Activated effector memory CD4-positive, alpha-beta T cell treated with Interleukin-2 at 50 U/mL for 16 hours (primary cell): ENCODE results near the gene CDC14B.

Experiments
- DNase-seq: peaks from one replicate; pipeline ENCODE4 v3.0.0-alpha.2; 2020

CDC14B gene

DNA sequence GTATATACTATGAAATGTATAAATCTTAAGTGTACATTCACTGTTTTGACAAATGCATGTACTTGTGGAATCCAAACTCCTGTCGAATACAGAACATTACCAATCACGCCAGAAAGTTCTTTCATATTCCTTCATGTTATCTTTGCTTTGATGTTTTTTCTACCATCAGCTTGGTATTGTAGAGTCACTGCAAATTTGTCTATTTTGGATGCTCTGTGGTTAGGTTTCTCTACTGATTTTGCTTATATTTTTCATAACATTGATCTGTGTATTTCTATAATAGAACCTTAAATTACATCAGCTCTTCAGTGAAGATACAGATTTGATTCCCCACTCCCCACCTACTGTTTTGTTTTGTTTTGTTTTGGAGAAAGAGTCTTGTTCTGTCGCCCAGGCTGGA, 138.9 kb downstream of the CDC14B start:
- DNase-seq = no peak

DNA sequence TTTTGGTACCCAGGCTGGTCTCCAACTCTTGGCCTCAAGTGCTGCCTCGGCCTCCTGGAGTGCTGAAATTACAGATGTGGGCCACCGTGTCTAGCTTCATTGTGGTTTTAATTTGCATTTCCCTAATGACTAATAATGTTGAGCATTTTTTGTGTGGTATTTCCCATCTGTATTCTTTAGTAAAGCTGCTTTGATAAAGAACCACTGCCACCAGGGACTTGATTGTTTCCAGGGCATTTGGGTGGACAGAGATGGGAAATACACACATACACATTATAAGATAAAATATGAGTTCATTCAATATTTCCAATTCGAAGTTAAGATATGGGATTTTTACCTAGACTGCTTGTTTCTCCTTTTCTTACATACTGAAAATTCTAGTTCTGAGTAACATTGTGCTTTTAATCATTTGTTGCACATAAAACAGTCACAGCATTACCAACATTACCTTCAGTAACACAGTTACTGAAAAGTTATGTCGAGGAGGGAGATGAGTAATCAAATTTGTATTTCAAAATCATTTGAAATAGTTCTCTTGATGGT, 140.7 kb downstream of the CDC14B start:
- DNase-seq = no peak

DNA sequence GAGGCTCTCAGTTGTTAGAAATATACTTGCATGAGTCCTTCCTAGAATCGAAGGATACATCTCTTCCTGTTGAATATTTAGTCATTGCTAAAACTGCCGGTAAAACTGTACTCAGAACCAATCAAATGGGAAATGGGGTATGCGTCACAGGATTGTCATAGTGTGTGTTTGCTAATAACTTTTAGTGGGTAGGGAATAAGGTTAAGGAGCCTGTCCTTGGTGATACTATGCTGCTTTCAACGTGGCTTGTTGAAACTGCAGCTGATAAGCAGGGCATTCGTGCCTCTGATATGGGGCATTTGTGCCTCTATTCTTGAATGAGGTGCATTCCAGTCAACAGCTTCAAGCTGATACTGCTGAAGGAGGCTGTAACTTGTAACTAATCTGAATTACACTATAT, 143.1 kb downstream of the CDC14B start:
- no peak for DNase-seq

DNA sequence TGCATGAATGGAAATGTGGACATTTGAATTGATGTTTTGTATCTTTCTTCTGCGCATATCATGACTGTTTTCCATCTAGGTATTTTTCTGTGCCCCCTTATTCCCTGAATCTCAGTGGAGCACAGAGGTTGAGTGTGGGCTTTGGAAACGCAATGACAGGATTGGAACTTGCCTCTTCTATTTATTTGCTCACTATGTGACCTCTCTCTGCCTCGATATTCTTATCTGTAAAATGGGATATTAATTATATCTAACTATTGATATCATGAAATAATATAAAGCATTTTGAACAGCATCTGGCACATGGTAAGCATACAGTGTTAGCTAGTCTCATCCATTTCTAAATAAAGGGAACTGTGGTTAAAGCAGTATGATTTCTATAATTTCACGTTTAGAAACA, 143.6 kb downstream of the CDC14B start:
- no peak for DNase-seq

DNA sequence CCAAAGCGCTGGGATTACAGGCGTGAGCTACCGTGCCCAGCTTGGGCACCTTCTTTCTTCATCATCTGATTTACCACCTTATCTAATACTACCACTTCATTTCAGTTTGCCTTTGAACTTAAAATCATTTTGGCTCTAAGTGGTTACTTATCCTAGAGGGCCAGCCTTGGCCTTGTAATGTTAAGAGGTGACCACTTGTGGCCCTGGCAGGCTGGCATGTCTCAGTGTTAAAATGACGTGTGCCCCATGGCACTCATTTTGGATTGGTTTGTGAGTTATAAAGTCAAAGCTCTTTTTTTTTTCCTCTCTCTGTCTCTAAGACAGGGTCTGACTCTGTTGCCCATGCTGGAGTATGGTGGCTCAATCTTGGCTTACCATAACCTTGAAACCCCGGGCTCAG, 151.9 kb downstream of the CDC14B start:
- no peak for DNase-seq

DNA sequence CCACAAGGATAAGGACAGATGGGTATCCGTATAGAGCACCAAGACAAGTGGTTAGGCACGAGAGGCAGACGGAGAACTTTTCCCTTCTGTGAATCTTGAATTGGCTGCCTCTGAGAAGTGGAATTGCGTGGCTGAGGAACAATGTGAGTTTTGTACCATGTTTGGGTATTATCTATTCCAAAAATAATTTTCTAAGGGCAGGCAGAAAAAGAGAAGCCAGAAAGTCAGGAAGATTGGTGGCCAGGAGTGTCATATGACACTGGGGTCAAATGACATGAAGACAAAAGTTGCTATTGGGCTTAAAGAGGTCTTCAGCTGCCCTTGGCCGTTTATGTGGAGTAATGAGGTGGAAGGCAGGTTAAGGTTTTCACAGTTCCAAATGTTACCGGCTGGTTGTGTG, 155.2 kb downstream of the CDC14B start:
- no peak for DNase-seq

DNA sequence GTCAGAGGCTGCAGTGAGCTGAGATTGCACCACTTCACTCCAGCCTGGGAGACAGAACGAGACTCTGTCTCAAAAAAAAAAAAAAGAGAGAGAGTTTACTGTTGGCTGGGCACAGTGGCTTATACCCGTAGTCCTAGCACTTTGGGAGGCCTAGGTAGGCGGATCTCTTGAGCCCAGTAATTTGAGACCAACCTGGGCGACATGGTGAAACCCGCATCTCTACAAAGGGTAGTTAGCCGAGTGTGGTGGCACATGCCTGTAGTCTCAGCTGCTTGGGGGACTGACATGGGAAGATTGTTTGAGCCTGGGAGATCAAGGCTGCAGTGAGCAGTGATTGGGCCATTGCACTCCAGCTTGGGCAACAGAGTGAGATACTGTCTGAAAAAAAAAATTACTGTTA, 157.1 kb downstream of the CDC14B start:
- DNase-seq = no peak

DNA sequence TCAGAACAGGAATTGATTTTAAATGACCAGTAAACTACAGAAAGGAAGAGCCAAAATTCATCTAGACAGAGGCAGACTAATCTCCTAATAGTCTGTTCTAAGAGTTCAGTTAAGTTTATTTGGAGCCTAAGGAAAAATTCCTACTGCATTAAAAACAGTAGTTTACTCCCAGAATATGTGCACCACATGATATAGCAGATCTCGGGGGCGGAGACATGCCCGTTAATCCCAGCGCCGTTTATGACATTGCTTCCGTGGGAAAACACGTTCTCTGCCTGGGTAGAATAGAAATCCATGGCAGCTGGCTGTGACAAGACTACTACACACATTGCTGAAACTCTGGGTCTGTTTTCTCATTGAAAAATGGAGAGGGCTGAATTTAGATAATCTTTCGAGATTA, 158.3 kb downstream of the CDC14B start:
- DNase-seq = no peak

DNA sequence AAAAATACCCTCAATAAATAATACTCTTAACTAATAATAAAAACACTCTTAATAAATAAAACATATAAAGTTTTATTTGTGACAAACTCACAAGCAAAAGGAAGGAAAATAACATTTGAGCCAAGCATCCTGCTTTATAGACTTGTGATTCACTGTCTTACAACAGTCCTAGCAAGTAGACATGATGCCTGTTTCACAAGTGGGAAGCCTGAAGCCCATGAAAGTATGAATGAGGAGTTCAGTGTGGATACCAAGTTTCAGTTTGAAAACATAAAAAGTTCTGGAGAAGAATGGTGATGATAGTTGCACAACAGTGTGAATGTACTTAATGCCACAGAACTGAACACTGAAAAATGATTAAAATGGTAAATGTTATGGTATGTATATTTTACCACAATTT, 158.8 kb downstream of the CDC14B start:
- no peak for DNase-seq

DNA sequence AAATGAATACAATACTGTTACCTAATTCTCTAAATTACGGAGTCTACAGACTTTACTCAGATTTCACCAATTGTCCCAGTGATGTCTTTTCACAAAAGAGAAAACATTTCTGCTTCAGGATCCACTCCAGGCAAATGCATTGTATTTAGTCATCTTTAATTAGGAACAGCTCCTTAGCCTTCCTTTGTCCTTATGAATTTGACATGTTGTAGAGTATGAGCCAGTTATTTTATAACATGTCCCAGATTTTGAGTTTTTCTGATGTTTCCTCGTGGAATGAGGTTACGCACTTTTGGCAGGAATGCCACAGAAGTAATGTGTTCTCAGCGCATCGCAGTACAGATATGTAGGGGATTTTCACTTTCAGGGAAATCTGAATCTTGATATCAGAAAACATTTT, 159.2 kb downstream of the CDC14B start:
- DNase-seq = no peak

DNA sequence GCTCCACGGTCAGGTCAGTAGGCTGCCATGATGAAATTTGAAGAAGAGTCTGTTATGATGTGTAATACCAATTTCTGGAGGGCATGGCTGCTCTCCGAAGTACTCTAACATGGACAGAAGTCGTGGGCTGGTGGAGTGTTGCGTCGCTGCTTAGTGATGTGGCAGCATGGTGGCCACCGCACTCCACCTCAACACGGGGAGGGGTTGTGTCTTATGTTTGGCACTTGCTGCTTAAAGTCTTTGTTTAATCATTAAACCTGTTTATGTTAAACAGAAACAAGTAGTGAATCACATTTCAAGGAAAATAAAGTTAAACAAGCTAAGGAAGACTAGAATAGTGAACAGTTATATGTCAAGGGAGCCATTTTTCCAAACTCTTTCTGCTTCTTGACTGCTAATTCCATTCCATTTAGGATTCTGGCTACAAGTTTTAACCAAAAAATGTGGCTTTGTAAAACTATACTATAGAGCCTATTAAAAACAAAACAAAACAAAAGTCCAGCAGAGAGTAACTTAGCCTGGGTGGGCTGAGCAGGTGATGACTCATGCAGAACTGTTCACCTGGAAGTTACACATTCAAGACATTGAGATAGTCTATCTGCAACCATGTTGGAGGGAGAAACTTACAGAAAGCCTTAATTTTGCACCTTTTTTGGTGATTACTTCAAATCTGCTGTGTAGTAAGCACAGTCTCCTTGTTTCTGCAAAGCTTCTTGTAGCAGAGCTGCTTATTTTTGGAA, 160.2 kb downstream of the CDC14B start:
- DNase-seq = no peak

DNA sequence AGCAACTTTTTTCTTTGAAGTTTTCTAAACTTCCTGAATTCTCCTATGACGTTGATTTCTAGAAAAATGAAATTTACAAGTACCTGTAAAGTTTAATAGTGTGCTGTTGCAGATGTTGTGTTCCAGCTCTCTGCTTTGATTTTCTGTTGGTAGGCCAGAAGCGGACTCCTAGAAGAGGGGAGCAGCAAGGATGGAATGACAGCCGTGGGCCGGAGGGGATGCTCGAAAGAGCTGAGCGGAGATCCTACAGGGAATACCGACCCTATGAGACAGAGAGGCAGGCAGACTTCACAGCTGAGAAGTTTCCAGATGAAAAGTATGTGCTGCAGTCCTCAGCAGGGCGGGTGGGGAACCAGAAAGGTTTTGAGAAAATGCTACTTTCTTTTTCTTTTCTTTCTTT, 161.4 kb downstream of the CDC14B start:
- no peak for DNase-seq

DNA sequence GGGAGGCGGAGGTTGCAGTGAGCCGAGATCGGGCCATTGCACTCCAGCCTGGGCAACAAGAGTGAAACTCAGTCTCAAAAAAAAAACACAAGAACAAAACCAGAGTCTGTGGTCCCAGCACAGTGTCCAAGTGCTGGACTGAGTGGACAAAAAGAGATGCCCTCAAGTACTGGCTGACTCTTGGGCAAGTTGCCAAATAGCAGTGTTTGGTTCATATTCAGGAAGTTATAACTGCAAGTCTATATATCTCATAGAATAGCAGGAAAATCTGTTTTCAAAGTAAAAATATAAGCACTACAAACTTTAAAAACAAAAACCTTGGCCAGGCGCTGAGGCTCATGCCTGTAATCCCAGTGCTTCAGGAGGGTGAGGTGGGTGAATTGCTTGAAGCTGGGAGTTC, 162.4 kb downstream of the CDC14B start:
- DNase-seq = no peak

DNA sequence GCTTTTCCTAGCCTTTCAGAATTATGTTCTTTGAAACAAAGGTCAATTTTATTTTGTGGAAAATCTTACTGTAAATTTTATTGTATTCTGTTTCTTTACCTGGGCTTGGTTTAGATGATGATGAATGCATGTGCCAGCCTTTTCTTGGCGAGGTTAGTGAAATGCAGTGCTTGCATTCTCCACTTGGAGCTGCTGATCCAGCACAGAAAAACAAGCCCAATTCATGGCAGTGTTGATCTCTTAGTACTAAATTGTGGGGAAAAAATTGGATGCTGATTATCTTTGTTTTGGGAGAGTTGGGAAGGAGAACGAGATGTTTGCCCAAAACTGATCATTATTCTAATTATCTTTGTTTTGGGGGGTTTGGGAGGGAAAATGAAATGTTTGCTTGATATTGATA, 166.0 kb downstream of the CDC14B start:
- DNase-seq = no peak

DNA sequence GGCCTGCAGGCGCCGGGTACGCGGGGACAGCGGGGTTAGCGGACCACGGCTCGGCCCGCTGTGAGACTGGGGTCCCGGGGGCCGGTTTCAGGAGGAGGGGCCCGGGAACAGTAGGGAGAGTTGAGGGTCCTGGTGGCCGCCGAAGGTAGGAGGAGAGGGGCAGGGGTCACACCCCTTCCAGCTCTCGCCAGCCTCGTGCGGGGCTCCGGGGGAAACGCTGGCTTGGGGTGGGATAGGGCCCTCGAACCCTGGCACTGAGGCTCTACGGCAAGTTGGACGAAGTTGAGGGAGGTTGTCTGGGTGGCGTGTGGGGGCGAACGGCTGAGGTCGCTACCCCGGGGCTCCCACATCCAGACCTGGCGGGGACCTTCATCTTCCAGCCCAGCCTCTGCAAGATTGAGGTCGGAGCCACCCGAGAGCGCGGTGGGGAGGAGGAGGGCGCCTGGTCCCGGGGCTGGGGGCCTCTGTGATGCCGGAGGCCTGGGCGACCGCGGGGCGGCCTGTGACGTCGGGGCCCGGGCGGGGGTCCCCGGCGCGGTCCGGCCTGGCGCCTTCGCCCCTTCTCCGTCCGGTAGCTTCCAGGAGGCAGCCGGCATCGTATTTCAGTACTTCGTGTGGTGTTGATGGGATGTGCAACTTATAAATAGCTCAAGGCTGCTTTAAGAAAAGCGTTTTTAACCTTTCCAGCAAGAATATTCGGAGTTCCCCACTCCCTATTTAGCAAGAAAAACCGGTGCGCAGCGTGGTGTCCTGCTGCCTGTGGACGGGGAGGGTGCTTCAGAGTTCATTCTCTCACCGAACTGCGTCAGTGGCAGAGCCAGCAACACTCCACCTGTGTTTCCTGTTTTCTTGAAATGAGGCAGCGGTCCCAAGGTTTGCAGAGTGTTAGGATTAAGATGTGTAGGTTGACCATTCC, 168.8 kb downstream of the CDC14B start:
- DNase-seq = peak; percentile 30
